Pancreas (tissue), 10 donors: Measurements from ENCODE around the gene AMPD3. TPM values are rescaled to one million over a fixed set of nuclear protein-coding genes. Genes with fewer than 3 reads are reported as not detected.

ENCODE experiments used
- ATAC-seq, 4 donors: fragments of 200-7000 bp; cut with Tn5 transposase; one replicate each; pipeline versions ENCODE4 v1.8.0 to v1.9.1; 2020; ENCODE audit warnings: mild to moderate bottlenecking in 4 of 4, moderate library complexity in 4 of 4
- DNase-seq, 6 donors: peaks; one replicate each; pipeline ENCODE4 v3.0.0-alpha.2; 2020
- FAIRE-seq: peaks from 2 replicates; lab custom pipeline; 2012; peaks lifted over from hg19 to GRCh38; lab: Jason Lieb, UNC
- H3K27ac ChIP-seq, 4 donors: fragments of 200-600 bp; sonication (generic); 1 replicate in 3 of 4; 2 replicates in 1 of 4; pipeline versions ENCODE4 v1.5.0 to v1.8.0; 2020
- H3K27me3 ChIP-seq, 4 donors: fragments of 200-600 bp; one replicate each; pipeline ENCODE4 v1.8.0; 2021
- H3K36me3 ChIP-seq, 3 donors: fragments of 200-600 bp; sonication (generic) in 1 of 3; one replicate each; pipeline versions ENCODE4 v1.5.0 to v1.8.0; 2020 to 2021
- H3K4me1 ChIP-seq, 3 donors: fragments of 200-600 bp; one replicate each; pipeline ENCODE4 v1.8.0; 2021
- H3K4me3 ChIP-seq, 4 donors: fragments of 200-600 bp; sonication (generic) in 2 of 4; one replicate each; pipeline versions ENCODE4 v1.5.0 to v1.8.0; 2020 to 2021
- H3K9me3 ChIP-seq, 4 donors: fragments of 200-600 bp; one replicate each; pipeline ENCODE4 v1.8.0; 2021
- WGBS, 2 donors: extraction: QIAGEN DNeasy Blood & Tissue Kit; methylation state at CpG; one replicate each; pipeline ENCODE4 v1.1.7; 2013; 5-methylcytosine and 5-hydroxymethylcytosine counted together
- intact Hi-C, 3 donors: fragments of 100-400 bp; cut with DNase I; formaldehyde crosslinking; loops; one replicate each; pipeline versions ENCODE4 v1.11.1 to v1.14.2; 2022
- polyA plus RNA-seq, 2 donors: library from polyadenylated mRNA; stranded (reverse); fragments of 200-250 nt; gene quantifications; one replicate each; pipeline ENCODE4 v1.2.3, GENCODE V29; 2013
- total RNA-seq, 6 donors: library from RNA; stranded (reverse); fragmentation: NEBNext Ultra II Directional in 4 of 6; extraction: Animal tissue kit (Norgen Biotek cat#: 25700) in 4 of 6; gene quantifications; one replicate each; pipeline versions ENCODE4 v1.2.1 to v1.2.4, GENCODE V29; 2021 to 2023
- TF ChIP-seq, protein P1 (sequence below), 4 donors: fragments of 200-600 bp; sonication (generic) in 3 of 4; IDR thresholded peaks; one replicate each; pipeline versions ENCODE4 v1.5.0 to v1.8.0; 2021; ENCODE audit warnings: antibody characterized with exemption in 4 of 4
- donor health status: healthy with polysubstance abuse.
- donor health status: DM: no; HTN: no; CAD: no; lungs with moderate emphysema.
- donor health status: DM: no; HTN: no; CAD: no.
- donor health status: control.
- donor health status: control.
- donor health status: Bipolar disorder and iron deficiency.
- donor health status: DM: yes; HTN: yes; CAD: no.
- donor health status: DM: no; HTN: no; CAD: no.
- donor health status: DM: no; HTN: no; CAD: no.
- donor health status: DM: yes; HTN: yes; CAD: no.

AMPD3 gene
- total and polyA plus RNA-seq, 8 donors: 2.7 to 10.0 (median 3.7) TPM

DNA sequence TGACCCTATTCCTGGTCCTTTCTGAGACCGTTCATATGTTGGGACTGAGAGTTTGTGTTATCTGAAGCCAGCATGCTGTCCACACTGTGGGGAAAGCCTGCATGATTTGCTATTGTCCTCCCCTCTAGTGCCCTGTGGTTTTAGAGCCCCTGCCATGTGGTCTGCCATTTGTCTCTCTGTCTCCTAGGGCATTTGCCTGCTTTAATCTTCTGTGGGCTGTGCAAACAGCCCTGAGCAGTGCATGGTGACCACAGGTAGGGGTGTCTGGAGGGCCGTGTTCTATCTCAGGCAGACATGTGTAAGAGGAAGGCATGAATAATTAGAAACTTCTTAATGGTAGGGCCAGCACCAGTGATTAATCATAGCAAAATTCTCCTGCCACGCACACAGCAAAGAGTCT lies 23.0 kb downstream of the AMPD3 start:
- intact Hi-C loops: no loop called here
- H3K4me1 ChIP-seq: no peaks in the 10 kb centered on the region
- no peak overlapping the region for H3K27ac ChIP-seq
- no peak for FAIRE-seq
- DNase-seq: no peak
- TF ChIP-seq, protein P1, sequence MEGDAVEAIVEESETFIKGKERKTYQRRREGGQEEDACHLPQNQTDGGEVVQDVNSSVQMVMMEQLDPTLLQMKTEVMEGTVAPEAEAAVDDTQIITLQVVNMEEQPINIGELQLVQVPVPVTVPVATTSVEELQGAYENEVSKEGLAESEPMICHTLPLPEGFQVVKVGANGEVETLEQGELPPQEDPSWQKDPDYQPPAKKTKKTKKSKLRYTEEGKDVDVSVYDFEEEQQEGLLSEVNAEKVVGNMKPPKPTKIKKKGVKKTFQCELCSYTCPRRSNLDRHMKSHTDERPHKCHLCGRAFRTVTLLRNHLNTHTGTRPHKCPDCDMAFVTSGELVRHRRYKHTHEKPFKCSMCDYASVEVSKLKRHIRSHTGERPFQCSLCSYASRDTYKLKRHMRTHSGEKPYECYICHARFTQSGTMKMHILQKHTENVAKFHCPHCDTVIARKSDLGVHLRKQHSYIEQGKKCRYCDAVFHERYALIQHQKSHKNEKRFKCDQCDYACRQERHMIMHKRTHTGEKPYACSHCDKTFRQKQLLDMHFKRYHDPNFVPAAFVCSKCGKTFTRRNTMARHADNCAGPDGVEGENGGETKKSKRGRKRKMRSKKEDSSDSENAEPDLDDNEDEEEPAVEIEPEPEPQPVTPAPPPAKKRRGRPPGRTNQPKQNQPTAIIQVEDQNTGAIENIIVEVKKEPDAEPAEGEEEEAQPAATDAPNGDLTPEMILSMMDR (IDR thresholded peaks at IDR 0.05): no peak
- WGBS, 2 donors: 69 to 77% methylated on average over 3 of the region's 3 CpGs
- no peaks in the 10 kb centered on the region for H3K27me3 ChIP-seq
- no peak overlapping the region for H3K4me3 ChIP-seq
- no peak for ATAC-seq
- no peaks in the 10 kb centered on the region for H3K9me3 ChIP-seq
- no peaks in the 10 kb centered on the region for H3K36me3 ChIP-seq

DNA sequence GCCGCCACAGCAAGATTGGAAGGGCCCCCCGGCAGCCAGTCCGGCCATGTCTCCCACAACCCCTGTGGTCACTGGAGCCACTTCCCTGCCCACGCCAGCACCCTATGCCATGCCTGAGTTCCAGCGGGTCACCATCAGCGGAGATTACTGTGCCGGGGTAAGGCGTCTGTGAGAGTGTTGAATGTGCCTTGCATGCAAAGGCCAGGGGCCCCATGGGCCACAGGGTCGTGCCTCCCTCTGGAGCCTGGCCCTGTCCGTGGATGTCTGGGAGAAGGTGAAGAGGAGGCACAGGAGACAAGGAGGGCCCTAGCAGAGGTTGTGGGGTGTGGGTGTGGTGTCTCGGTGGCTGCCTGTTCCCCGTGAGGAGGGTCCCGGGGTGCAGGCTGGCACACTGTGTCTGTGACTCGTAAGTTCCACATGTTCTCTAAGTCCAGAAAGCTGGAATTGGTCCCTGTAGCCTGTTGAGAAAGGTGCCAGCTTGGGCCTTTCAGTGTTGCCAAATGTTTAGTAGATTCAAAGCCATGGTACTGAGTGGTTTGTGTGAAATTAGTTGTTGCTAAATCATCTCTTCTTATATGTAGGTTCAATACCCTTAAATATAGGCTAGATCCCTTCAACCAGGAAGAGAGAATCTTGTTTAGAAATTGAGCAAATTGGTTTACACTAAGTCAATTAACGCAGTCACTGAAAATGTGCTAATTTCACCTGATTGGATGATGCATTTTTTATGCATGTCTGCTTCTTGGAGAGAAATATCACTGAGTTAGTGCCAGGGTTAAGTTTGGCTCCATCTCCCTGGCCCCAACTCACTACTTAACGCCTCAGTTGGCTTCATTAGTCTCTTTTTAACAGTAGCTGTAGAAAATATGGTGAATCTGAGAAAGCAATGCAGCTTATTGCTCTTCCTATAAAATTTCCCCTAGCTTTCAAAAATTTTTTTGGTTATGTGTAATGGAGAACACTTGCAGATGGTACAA lies 23.8 kb downstream of the AMPD3 start:
- WGBS, 2 donors: 88 to 93% methylated on average over 16 of the region's 16 CpGs
- intact Hi-C loops: no loop called here

DNA sequence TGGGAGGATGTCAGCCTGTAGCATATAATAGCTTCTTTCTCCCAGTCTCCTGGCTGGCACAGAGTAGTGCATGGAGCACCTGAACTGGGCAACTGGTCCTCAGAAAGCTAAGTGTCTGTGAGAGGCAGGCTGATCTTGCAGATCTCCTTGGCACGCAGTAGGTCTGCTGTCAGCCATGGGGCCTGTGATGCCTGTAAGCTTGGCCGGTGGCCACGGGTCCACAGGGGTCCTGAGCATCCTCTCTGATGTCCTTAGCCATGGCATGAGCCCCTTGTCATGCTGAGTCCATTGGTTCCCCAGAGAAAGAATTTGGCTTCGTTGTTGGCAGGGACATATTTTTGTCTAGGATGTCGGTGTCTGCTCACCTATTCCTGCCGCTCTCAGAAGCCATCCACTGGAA lies 25.0 kb downstream of the AMPD3 start:
- Histone ChIP-seq H3K4me3 (no peak overlapping the region), H3K27me3 (no peaks in the 10 kb centered on the region), H3K27ac (no peak overlapping the region), H3K4me1 (no peaks in the 10 kb centered on the region), H3K9me3 (no peaks in the 10 kb centered on the region), H3K36me3 (no peaks in the 10 kb centered on the region)
- no peak for FAIRE-seq
- intact Hi-C loops: no loop called here
- no peak for DNase-seq
- TF ChIP-seq, protein P1 (IDR thresholded peaks at IDR 0.05): no peak
- WGBS, 2 donors: 79 to 89% methylated on average over 6 of the region's 6 CpGs
- ATAC-seq: no peak

More for the DNA sequence above, 23.8 kb downstream of the AMPD3 start:
- FAIRE-seq (no peak), DNase-seq (no peak), ATAC-seq (no peak)
- TF ChIP-seq, protein P1 (IDR thresholded peaks at IDR 0.05): no peak
- no peaks in the 10 kb centered on the region for H3K27me3 ChIP-seq
- H3K36me3 ChIP-seq: no peaks in the 10 kb centered on the region
- no peak overlapping the region for H3K27ac ChIP-seq
- no peaks in the 10 kb centered on the region for H3K9me3 ChIP-seq
- no peak overlapping the region for H3K4me3 ChIP-seq
- no peaks in the 10 kb centered on the region for H3K4me1 ChIP-seq

DNA sequence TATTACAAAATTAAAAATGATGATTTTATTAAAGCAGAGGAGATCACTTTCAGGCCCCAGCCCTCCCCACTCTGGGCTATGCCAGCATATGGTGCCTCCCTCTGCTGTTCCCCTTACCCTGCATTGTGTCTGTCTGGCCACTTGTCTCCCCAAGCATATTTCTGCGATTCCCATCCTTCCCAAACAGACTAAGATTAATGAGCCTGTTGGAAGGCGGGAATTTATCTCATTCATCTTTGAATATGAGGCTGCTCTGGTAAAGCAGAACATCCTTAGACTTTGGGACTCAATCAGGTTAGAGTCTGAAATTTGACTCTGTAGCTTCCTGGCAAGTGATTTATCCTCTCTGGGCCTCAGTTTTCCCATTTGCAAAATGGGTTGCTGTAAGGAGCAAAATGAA lies 25.7 kb downstream of the AMPD3 start:
- H3K4me1 ChIP-seq: no peaks in the 10 kb centered on the region
- no peaks in the 10 kb centered on the region for H3K36me3 ChIP-seq
- no peak overlapping the region for H3K4me3 ChIP-seq
- intact Hi-C loops: no loop called here
- DNase-seq (no peak), FAIRE-seq (no peak), ATAC-seq (no peak)
- TF ChIP-seq, protein P1 (IDR thresholded peaks at IDR 0.05): no peak
- WGBS, 2 donors: 79 to 86% methylated on average over 2 of the region's 2 CpGs
- no peaks in the 10 kb centered on the region for H3K27me3 ChIP-seq
- no peaks in the 10 kb centered on the region for H3K9me3 ChIP-seq
- H3K27ac ChIP-seq: no peak overlapping the region
